GM12874 (cell line): ENCODE results near the gene MAP3K6.

Experiments used
- TF ChIP-seq, protein P1 (sequence below): IDR thresholded peaks from 2 replicates; pipeline ENCODE4 v1.5.1; 2011; ENCODE audit warnings: low read depth, mild to moderate bottlenecking, control low read depth, low read length, moderate library complexity; ENCODE audit not compliant: insufficient read depth

Gene MAP3K6

DNA sequence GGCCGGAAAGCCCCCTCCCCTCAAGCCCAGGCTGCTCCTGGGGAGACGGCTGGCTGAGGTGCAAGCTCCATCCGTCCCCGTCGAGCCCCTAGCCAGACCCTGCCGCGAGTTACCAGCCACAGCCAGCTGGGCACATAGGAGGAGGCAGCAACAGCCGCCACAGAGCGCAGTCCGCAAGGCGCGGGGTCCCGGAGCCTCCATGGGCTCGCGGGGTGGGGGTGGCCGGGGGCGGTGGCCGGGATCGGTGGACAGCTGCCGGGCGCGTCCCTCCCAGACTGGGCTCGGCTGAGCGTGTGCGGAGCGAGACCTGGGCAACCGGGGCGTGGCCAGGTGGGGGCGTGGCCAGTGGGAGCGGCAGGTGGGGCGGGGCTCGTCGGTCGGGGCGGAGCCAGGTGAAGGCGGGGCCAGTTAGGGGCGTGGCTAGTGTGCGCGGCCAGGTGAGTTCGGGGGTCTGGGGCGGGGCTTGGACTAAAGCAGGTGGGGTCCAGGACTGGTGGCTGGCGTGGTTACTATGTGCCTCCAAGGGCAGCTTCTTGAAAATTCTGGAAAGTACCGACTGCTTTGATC lies 16.4 kb upstream of the MAP3K6 start, which contains the start of gene CD164L2:
Gene CD164L2, minus strand, starts transcription at position 295 of the 567 bp plus-strand sequence. Its CDS starts 94 bp downstream, at position 201.
- TF ChIP-seq, protein P1, sequence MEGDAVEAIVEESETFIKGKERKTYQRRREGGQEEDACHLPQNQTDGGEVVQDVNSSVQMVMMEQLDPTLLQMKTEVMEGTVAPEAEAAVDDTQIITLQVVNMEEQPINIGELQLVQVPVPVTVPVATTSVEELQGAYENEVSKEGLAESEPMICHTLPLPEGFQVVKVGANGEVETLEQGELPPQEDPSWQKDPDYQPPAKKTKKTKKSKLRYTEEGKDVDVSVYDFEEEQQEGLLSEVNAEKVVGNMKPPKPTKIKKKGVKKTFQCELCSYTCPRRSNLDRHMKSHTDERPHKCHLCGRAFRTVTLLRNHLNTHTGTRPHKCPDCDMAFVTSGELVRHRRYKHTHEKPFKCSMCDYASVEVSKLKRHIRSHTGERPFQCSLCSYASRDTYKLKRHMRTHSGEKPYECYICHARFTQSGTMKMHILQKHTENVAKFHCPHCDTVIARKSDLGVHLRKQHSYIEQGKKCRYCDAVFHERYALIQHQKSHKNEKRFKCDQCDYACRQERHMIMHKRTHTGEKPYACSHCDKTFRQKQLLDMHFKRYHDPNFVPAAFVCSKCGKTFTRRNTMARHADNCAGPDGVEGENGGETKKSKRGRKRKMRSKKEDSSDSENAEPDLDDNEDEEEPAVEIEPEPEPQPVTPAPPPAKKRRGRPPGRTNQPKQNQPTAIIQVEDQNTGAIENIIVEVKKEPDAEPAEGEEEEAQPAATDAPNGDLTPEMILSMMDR, result no peak

DNA sequence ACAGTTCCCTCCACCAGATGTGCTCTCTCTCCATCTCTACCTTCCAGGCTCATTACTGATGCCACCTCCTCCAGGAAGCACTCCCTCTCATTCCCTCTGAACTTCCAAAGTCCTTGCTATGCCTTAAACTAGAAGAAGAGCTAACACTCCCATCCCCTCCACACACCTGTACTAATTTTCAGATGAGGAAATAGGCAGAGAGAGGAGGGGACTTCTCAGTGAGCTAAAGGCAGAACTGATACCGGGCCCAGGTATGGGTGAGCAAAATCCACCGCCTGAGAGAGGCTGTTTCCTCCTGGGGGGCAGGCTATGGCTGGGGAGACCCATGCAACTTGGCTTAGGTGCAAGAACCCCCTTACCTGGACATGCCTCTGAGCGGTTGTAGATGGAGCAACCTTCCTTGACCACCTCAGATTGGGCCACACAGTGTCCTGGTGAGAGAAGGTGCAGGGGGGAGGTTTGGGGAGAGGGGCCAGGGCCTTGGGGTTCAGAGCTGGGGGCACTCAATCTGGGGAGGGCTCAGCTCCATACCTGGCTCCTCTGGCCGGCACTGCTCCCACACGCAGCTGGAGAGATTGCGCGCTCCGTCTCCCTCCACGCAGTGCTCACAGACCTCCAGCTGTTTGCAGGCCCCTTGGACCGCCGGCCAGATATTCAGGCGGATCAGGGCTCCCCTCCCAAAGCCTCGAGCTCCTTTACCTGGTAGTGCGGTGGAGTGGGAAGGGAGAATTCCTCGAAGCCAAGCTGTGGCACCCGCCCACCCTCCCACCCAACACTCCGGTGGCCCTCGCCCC lies 15.4 kb upstream of the MAP3K6 start:
- TF ChIP-seq, protein P1, result no peak

DNA sequence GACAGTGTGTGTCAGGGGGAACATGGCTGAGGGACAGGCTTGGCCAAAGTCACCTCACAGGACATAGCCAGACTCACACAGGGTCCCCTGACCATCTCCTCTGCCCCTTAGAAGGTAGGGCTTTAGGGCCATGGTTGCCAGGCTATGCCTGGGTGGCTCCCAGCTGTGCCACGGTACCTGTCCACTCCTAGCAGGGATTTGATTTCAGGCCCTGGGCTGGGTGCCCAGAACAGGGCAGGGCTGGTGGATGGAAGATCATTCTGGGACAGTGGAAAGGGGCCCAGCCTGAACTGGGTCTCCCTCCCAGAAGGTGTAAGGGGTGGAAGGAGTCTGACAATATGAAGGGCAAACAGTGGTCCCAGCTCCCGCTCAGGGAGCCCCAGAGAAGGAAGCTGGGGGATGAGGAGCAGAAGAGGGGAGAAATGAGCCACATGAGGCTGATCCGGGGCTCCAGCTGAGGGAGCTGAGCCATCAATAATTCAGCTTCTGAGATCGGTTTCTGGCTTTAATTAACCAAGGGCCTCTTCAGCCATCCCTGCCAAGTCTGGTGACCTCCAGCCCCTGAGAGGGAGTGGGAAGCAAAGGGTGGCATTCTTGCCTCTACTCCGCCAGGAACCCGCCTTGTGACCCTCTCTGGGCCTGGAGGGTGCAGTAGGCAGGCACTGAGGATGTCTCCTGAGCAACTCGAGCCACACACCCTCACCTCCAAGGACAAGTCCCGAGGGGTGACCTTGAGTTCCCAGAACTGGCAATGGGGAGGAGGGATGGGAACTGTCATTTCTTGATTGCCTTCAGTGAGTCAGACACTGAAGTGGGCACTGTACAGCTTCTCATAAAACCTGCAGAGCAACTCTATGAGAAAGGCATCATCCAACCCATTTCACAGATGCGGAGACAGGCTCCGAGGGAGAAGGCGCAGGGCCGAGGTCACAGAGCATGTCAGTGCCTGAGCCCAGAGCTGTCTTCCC lies 14.3 kb upstream of the MAP3K6 start:
- TF ChIP-seq, protein P1, result no peak

DNA sequence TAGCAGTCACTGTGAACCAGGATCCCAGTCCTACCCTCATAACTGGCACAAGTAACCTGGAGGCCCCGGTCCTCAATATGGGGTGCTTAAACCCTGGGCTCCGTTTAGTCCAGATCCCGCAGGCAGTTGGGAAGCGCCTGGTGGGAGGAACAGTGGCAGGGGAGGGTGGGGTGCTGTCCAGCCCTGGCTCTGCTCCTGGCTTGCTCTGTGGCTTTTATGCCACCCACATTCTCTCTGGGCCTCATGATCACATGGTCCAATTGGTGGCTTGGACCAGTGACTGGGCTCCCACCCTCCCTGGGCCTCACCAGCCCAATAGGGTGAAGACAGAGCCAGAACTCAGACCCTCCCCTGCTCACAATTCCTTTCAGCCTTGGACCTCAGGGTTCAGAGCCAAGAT lies 13.5 kb upstream of the MAP3K6 start:
- TF ChIP-seq, protein P1, result no peak

DNA sequence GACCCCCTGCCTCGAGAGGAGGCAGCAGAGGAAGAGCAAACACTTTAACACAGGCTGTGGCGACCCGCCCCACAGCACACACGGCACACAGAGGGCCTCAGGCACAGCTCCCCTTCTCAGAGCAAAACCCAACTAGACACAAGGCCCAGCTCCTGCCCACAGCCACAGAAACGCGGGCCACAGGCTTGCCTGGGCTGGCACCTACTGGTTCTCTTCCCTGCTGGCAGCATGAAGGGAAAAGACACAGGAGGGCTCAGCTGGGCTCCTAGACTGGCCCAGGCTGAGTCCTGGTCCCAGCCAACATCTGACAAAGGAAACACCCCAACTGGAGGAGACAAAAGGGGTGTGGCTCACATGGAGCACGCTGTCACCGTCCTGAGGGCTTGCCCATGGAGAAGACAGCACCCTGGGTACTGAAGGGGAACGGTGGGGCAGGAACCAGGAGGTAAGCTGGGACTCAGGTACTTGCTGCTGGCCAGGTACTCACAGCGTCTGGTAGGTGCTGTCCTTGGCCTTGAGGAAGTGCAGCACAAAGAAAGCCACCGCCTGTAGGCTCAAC lies 12.9 kb upstream of the MAP3K6 start:
- TF ChIP-seq, protein P1, result no peak

DNA sequence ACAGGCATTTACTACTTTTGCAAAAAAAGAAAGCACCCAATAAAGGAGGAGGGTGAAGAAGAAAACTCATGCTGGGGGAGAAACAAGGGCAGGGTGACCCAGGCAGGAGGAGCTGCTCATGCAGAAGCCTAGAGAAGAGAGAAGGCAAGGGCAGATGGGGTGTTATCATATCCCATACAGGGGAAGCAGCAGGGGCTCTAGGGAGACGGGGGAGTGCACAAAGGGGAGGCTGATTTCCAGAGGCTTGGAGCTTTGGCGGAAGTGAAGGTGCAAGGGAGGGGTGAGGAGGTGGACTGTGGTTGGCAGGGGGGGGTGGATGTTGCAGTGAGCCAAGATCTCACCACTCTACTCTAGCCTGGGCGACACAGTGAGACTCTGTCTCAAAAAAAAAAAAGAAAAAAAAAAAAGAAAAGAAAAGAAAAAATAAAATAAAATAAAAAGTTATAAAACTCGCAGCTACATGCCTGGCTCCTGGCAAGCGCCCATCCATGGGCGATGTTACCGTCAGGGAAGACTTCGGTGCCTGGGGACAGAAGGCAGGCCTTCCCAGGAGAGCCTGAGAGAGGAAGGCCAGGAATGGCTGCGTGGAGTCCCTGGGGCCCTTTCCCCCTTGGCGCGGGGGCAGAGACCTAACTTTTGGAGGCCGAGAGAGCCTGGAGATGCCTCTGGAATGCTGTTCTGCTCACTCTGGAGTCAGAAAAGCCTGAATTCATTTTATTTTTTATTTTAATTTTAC lies 11.2 kb upstream of the MAP3K6 start:
- TF ChIP-seq, protein P1, result no peak
